Measurements from ENCODE around the gene LDB2.

Gene LDB2

DNA sequence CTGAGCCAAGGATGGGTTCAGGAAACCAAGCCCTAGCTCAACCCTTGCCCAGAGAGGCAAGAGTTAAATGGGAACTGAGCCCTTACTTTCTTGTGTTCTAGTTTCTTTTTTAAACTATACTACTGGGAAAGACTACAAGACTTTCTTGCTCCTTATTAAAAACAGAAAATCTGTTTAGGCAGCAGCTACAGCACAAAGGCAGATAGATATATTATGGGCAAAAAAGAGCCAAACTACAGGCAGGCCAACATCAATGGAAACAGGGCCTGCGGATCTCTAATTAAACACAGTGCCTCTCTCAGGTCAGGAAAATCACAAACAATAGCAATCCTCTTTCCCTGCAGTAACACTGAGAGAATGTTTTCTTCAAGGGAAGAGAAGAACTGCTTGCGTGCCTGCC, 226.0 kb downstream of the LDB2 start:
- no peak for DNase-seq (ENCODE audit: extremely low spot score)
- ChIA-PET POLR2A (no interaction called here), CTCF (no interaction called here)
- TF ChIP-seq HDGF (IDR thresholded peaks at IDR 0.05; ENCODE audit: borderline replicate concordance) (no peak), ARNT (IDR thresholded peaks at IDR 0.05) (no peak), BHLHE40 (IDR thresholded peaks at IDR 0.05; ENCODE audit: borderline replicate concordance) (no peak), SUZ12 (IDR thresholded peaks at IDR 0.05) (no peak), TARDBP (IDR thresholded peaks at IDR 0.05) (no peak), NFRKB (IDR thresholded peaks at IDR 0.05) (no peak), ELF4 (IDR thresholded peaks at IDR 0.05) (no peak)

GRCh38 chr4:16671741-16672140, 226.7 kb downstream of the LDB2 start:
- TF ChIP-seq, protein P1, sequence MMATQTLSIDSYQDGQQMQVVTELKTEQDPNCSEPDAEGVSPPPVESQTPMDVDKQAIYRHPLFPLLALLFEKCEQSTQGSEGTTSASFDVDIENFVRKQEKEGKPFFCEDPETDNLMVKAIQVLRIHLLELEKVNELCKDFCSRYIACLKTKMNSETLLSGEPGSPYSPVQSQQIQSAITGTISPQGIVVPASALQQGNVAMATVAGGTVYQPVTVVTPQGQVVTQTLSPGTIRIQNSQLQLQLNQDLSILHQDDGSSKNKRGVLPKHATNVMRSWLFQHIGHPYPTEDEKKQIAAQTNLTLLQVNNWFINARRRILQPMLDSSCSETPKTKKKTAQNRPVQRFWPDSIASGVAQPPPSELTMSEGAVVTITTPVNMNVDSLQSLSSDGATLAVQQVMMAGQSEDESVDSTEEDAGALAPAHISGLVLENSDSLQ (IDR thresholded peaks at IDR 0.05) = no peak
- no peak for TF ChIP-seq HDGF (IDR thresholded peaks at IDR 0.05; ENCODE audit: borderline replicate concordance)
- no peak for TF ChIP-seq ARNT (IDR thresholded peaks at IDR 0.05)
- no peak for TF ChIP-seq BHLHE40 (IDR thresholded peaks at IDR 0.05; ENCODE audit: borderline replicate concordance)
- TF ChIP-seq SP1 (IDR thresholded peaks at IDR 0.05) = no peak
- no peak for TF ChIP-seq NFRKB (IDR thresholded peaks at IDR 0.05)
- TF ChIP-seq SUZ12 (IDR thresholded peaks at IDR 0.05) = no peak
- TF ChIP-seq FOXM1 (IDR thresholded peaks at IDR 0.05; ENCODE audit: borderline replicate concordance) = no peak
- no peak for TF ChIP-seq ELF4 (IDR thresholded peaks at IDR 0.05)
- TF ChIP-seq L3MBTL2 (conservative IDR thresholded peaks at IDR 0.05) = no peak
- no peak for TF ChIP-seq FOXK2 (IDR thresholded peaks at IDR 0.05)
- no peak for TF ChIP-seq ZNF384 (IDR thresholded peaks at IDR 0.05)
- TF ChIP-seq TARDBP (IDR thresholded peaks at IDR 0.05) = no peak
- TF ChIP-seq LEF1 (IDR thresholded peaks at IDR 0.05; ENCODE audit: borderline replicate concordance) = no peak
- TF ChIP-seq FOXA1 (IDR thresholded peaks at IDR 0.05) = no peak
- no peak for TF ChIP-seq CTBP1 (IDR thresholded peaks at IDR 0.05; ENCODE audit: borderline replicate concordance)
- DNase-seq (ENCODE audit: extremely low spot score) = no peak
- ChIA-PET POLR2A (no interaction called here), CTCF (no interaction called here)

GRCh38 chr4:16670727-16671126, 227.7 kb downstream of the LDB2 start:
- TF ChIP-seq HDGF (IDR thresholded peaks at IDR 0.05; ENCODE audit: borderline replicate concordance) = no peak
- TF ChIP-seq FOXK2 (IDR thresholded peaks at IDR 0.05) = no peak
- no peak for TF ChIP-seq LEF1 (IDR thresholded peaks at IDR 0.05; ENCODE audit: borderline replicate concordance)
- TF ChIP-seq FOXM1 (IDR thresholded peaks at IDR 0.05; ENCODE audit: borderline replicate concordance) = no peak
- TF ChIP-seq BHLHE40 (IDR thresholded peaks at IDR 0.05; ENCODE audit: borderline replicate concordance) = no peak
- TF ChIP-seq SP1 (IDR thresholded peaks at IDR 0.05) = no peak
- TF ChIP-seq SUZ12 (IDR thresholded peaks at IDR 0.05) = no peak
- TF ChIP-seq, protein P1 (IDR thresholded peaks at IDR 0.05) = no peak
- TF ChIP-seq L3MBTL2 (conservative IDR thresholded peaks at IDR 0.05) = no peak
- no peak for TF ChIP-seq ZNF384 (IDR thresholded peaks at IDR 0.05)
- no peak for TF ChIP-seq CTBP1 (IDR thresholded peaks at IDR 0.05; ENCODE audit: borderline replicate concordance)
- no peak for TF ChIP-seq ARNT (IDR thresholded peaks at IDR 0.05)
- no peak for TF ChIP-seq FOXA1 (IDR thresholded peaks at IDR 0.05)
- TF ChIP-seq NFRKB (IDR thresholded peaks at IDR 0.05) = no peak
- no peak for TF ChIP-seq ELF4 (IDR thresholded peaks at IDR 0.05)
- TF ChIP-seq TARDBP (IDR thresholded peaks at IDR 0.05) = no peak
- POLR2A ChIA-PET = no interaction called here
- CTCF ChIA-PET = interaction anchor here (0.6 kb wide), 1 partner anchor 120 kb away, joined by 3 read pairs; no protein-coding TSS in a partner anchor
- no peak for DNase-seq (ENCODE audit: extremely low spot score)

DNA sequence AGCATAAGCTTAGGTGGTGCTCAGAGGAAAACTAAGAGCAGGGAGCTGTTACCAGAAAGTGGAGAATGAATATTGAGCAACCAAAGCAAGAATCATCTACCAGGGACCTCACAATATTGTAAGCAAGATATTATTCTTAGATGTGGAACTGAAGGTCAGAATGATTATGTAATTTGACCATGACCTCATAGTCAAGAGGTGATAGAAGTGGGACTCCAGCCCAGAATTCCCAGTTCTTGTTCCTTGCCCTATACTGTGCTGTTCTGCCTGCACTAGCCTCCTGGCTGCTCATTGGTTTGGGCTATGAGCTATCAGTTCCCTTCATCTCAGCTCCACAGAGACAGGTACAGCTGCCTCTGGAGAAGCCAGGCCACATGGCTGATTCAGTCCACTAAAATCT, 229.4 kb downstream of the LDB2 start:
- no peak for TF ChIP-seq TARDBP (IDR thresholded peaks at IDR 0.05)
- no peak for TF ChIP-seq FOXA1 (IDR thresholded peaks at IDR 0.05)
- no peak for TF ChIP-seq SUZ12 (IDR thresholded peaks at IDR 0.05)
- TF ChIP-seq, protein P1 (IDR thresholded peaks at IDR 0.05) = no peak
- no peak for TF ChIP-seq FOXK2 (IDR thresholded peaks at IDR 0.05)
- no peak for TF ChIP-seq ARNT (IDR thresholded peaks at IDR 0.05)
- no peak for TF ChIP-seq ELF4 (IDR thresholded peaks at IDR 0.05)
- TF ChIP-seq BHLHE40 (IDR thresholded peaks at IDR 0.05; ENCODE audit: borderline replicate concordance) = no peak
- TF ChIP-seq SP1 (IDR thresholded peaks at IDR 0.05) = no peak
- TF ChIP-seq FOXM1 (IDR thresholded peaks at IDR 0.05; ENCODE audit: borderline replicate concordance) = no peak
- no peak for TF ChIP-seq CTBP1 (IDR thresholded peaks at IDR 0.05; ENCODE audit: borderline replicate concordance)
- POLR2A ChIA-PET = no interaction called here
- CTCF ChIA-PET = interaction anchor here (0.6 kb wide), 1 partner anchor 74 kb away, joined by 4 read pairs; no protein-coding TSS in a partner anchor
- no peak for DNase-seq (ENCODE audit: extremely low spot score)

GRCh38 chr4:16668488-16668887, 230.0 kb downstream of the LDB2 start:
- no peak for TF ChIP-seq SP1 (IDR thresholded peaks at IDR 0.05)
- ChIA-PET POLR2A (no interaction called here), CTCF (interaction anchor here (0.6 kb wide), 1 partner anchor 74 kb away, joined by 4 read pairs; no protein-coding TSS in a partner anchor)
- DNase-seq (ENCODE audit: extremely low spot score) = no peak

DNA sequence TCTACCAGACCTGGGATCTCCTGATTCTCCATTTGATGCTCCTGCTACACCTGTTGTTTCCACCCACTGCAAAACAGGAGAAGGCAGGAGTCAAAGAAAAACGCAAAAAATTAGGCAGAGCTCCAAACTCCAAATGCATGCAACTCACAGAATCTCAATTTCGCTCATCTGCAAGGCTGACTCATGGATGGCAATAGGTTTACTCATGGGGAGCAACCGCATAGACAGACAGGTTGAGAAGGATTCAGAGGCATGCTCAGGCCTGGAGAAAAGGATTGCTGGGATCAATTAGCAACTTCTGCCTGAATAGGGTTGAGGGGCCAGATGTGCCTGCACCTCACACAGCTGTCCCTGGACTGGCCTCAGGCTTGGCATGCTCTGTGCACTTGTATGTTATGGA, 231.0 kb downstream of the LDB2 start:
- POLR2A ChIA-PET = no interaction called here
- TF ChIP-seq FOXA1 (IDR thresholded peaks at IDR 0.05) (no peak), SUZ12 (IDR thresholded peaks at IDR 0.05) (no peak), NFRKB (IDR thresholded peaks at IDR 0.05) (no peak), SP1 (IDR thresholded peaks at IDR 0.05) (no peak), HDGF (IDR thresholded peaks at IDR 0.05; ENCODE audit: borderline replicate concordance) (no peak), LEF1 (IDR thresholded peaks at IDR 0.05; ENCODE audit: borderline replicate concordance) (no peak), BHLHE40 (IDR thresholded peaks at IDR 0.05; ENCODE audit: borderline replicate concordance) (no peak), FOXK2 (IDR thresholded peaks at IDR 0.05) (no peak), FOXM1 (IDR thresholded peaks at IDR 0.05; ENCODE audit: borderline replicate concordance) (no peak), L3MBTL2 (conservative IDR thresholded peaks at IDR 0.05) (no peak), TARDBP (IDR thresholded peaks at IDR 0.05) (no peak), CTBP1 (IDR thresholded peaks at IDR 0.05; ENCODE audit: borderline replicate concordance) (no peak), ARNT (IDR thresholded peaks at IDR 0.05) (no peak)
- TF ChIP-seq, protein P1 (IDR thresholded peaks at IDR 0.05) = no peak

More for the DNA sequence above, 231.0 kb downstream of the LDB2 start:
- CTCF ChIA-PET = no interaction called here
- no peak for DNase-seq (ENCODE audit: extremely low spot score)
